NCI-H524 (cell line): ENCODE data around the gene P2RY2.
A peak's percentile ranks its signal among the peaks of the same experiment; 100 is the strongest.

Source experiments
- DNase-seq, 2 experiments: peaks; one replicate each; lab custom pipeline; 2025; lab: John Stamatoyannopoulos, UW

The P2RY2 gene

GRCh38 chr11:73244589-73245240 is 26.6 kb downstream of the P2RY2 start:
- DNase-seq = no peak

- DNase-seq = no peak
Measured at GRCh38 chr11:73245461-73245860, 27.4 kb downstream of the P2RY2 start.

GRCh38 chr11:73246303-73246702 is 28.2 kb downstream of the P2RY2 start:
- DNase-seq = no peak

GRCh38 chr11:73248526-73249185 is 30.6 kb downstream of the P2RY2 start:
- no peak for DNase-seq

GRCh38 chr11:73249304-73249703 is 31.2 kb downstream of the P2RY2 start:
- no peak for DNase-seq

- DNase-seq = no peak
Measured at GRCh38 chr11:73249853-73250783, 32.0 kb downstream of the P2RY2 start.

GRCh38 chr11:73252577-73253191 is 34.6 kb downstream of the P2RY2 start:
- peak; percentile 77 to 78 for DNase-seq

- DNase-seq = no peak
Measured at GRCh38 chr11:73257342-73258103, 39.4 kb downstream of the P2RY2 start.

GRCh38 chr11:73258104-73259035 is 40.3 kb downstream of the P2RY2 start:
- no peak for DNase-seq

GRCh38 chr11:73259406-73260126 is 41.5 kb downstream of the P2RY2 start:
- DNase-seq = no peak

- DNase-seq = no peak
Measured at GRCh38 chr11:73260127-73260457, 42.0 kb downstream of the P2RY2 start.

GRCh38 chr11:73262851-73263495 is 44.9 kb downstream of the P2RY2 start:
- no peak for DNase-seq

- no peak for DNase-seq
Measured at GRCh38 chr11:73263640-73264039, 45.6 kb downstream of the P2RY2 start.

GRCh38 chr11:73265278-73265810 is 47.3 kb downstream of the P2RY2 start:
- DNase-seq = no peak

- DNase-seq = no peak
Measured at GRCh38 chr11:73265853-73266645, 48.0 kb downstream of the P2RY2 start.

GRCh38 chr11:73266646-73267020 is 48.6 kb downstream of the P2RY2 start:
- DNase-seq = peak in 1 of 2 experiments; percentile 42

GRCh38 chr11:73267122-73267846 is 49.2 kb downstream of the P2RY2 start:
- peak; percentile 9 to 51 for DNase-seq
